ENCODE data around the gene PRPS1.
"Not testable (repeated sequence)": the region's sequence is repeated elsewhere in the genome, so short reads cannot be mapped to it uniquely, and the experiment has no call there.

The PRPS1 gene

DNA sequence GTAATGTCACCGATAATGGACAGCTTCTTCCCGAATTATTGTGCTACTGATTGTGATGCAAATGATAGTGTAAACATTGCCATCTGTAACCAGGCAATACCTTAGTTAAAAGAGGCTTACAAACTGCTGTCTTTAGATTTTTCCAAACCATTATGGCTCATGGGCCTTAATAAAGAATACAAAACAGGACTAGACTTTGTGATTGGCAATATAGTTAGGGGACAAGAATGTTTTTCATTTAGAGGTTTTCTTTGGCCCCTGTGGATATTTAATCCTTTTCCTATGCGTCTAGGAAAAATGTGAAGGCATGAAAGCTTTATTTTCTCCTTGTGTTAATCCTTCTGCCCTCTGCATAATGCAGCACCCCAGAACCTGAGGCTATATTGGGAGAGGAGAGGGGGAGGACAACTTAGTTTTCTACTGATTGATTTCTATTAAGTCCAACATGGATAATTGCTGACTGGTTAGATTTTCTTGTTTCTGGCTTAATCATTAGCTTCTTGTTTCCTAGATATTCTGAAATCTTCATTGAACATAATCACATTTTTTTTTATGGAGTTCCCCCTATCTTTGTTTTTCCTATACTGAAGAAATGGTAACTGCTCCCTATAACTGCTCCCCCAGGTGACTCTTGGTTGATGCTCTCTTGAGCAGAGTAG lies 1.9 kb downstream of the PRPS1 start:
- no peak for DNase-seq (ENCODE audit: low spot score)

DNA sequence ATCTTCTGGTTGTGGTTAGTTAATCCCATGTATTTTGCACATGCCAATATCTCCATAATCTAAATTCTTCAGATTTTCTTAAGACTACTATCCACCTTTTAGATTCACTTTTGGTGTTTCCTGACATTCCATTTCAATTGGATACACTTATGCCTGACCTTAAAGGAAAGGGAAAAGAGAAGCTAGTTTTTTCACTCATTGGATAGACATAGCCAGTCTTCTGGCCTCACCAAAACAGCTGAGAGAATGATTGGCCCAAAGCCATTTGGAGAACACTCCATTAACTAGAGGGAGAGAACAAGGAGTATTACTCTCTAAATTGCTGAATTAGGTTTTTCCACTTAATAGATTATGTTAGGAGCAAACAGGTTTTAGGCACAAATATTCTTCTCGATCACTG lies 4.0 kb downstream of the PRPS1 start:
- DNase-seq (ENCODE audit: low spot score): no peak

- no peak for DNase-seq (ENCODE audit: low spot score)
Measured at GRCh38 chrX:107646735-107647134, 18.4 kb downstream of the PRPS1 start.

DNA sequence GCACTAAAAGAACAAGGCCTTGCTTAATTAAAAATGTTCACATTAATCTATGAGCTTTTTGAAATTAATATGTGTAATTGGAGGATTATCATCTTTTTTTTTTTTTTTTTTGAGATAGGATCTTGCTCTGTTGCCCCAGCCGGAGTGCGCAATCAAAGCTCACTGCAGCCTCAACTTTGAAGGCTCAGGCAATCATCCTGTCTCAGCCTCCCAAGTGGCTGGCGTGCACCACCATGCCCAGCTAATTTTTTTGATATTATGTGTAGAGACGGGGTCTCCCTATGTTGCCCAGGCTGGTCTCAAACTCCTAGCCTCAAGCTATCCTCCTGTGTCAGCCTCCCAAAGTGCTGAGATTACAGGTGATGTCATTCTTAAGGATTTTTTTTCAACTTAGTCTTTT lies 20.0 kb downstream of the PRPS1 start:
- DNase-seq (ENCODE audit: low spot score): no peak

- no peak for DNase-seq (ENCODE audit: low spot score)
Measured at GRCh38 chrX:107654566-107654871, 26.2 kb downstream of the PRPS1 start.

DNA sequence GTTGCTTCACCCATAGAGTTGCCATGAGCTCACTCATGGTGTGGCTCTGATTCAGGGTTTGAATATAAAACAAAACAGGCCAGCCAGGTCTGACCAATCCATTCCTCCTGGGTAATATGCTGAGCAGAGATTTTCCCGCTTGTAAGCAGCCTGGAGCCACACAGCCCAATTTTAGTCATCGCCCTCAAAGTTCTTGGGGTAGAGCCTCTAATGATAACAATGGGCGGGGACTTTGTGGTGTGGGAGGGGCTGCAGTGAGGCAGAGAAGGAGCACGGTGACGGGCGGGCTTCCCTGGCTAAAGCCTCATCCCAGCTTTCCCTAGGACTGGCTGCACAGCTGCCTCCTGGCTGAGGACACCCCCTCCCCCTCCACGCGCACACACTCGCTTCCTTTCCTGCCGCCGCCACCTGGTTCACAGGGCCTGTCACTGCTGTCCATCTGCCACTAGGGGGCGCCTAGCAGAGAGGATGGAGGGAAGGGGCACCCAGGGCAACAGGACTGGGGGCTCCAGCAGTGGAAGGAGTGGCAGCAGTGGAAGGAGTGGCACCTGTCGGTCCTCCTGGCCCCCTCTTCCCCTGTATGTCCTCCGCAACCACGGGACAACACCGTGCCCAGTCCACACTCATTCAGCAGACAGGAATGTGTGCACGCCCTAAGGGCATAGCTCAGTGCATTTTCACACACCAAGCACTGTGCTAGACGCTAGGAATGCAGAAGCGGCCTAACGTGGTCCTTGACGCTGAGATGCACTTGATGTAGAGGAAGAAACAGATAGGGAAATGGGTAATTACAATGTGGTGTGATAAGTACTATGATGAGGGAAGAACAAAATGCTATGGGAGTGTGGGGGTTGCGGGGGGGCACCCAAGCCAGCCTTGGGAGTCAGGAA lies 26.8 kb downstream of the PRPS1 start:
- peak; percentile 66 for DNase-seq (ENCODE audit: low spot score)

DNA sequence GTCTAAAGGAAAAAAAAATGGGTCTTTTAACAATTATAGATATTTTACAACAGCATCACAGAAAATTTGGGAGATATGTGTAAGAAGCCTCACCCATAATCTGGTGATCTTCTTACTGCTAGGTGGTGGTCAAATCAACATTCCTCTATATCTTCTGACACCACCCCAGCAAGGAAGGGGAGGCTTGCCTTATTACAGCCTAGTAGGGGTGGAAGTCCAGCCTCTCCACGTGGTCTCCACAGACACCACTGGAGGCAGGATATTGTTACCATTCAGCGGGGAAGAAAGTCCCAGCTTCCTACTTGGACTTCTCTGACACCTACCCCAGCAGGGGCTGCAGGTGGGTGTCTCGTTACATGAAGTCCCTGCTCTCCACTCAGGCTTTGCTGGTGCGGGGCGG lies 28.7 kb downstream of the PRPS1 start:
- no peak for DNase-seq (ENCODE audit: low spot score)

- DNase-seq (ENCODE audit: low spot score): no peak
Measured at GRCh38 chrX:107658660-107659059, 30.4 kb downstream of the PRPS1 start.

GRCh38 chrX:107659286-107659685 lies 31.0 kb downstream of the PRPS1 start:
- DNase-seq (ENCODE audit: low spot score): no peak

DNA sequence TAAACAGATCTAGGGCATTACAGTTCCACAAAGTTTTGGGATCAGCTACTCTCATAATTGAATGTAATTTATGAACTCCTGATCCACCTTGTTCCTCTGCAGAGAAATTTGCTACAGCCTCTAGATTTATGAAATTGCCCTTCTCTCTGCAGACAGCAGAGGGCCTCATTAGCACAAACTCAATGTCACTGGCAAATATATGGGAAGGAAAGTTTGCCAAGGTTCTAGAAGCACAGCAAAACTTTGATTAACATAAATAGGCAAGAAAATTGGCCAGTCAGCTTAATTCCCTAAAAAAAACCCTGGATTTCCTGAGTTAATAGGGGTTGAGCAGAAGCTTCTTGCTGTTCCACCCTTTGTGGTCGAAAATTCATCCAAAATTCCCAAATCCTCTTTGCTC lies 31.5 kb downstream of the PRPS1 start:
- peak; percentile 45 for DNase-seq (ENCODE audit: low spot score)

DNA sequence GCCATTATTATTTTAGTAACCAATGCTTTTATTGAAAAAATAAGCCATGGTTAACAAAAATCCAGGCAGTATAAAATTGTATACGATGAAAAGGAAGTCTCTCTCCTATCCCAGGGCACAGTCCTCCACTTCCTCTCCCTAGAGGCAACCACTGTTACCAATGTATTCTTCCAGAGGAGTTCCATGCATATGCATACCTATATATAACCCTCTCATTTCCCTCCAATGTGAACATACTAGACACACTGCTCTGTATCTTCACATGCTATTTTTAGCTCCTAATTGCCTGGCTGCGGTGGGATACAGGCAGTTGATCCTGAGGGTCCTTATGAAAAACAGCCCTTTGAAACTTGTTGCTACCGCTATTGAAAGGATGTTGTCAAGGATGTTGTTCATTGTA lies 33.8 kb downstream of the PRPS1 start:
- no peak for DNase-seq (ENCODE audit: low spot score)

DNA sequence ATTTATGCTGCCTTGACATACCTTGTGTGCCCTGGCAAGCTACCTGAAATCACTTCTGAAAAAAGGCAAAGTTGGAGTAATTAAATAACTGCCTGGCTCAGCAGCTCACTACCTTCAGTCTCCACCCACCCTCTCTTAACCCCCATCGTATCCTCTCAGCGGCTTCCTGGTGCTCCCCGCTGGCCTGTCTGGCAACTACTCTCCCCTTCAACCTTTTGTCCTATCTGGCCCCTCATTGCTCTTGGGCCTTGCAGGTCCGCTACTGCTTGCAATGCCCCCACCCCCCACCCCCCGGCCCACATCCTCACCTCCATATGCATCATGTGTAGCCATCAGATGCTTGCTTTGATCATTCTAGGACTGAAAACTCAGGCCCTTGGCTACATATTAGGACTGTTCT lies 34.5 kb downstream of the PRPS1 start:
- DNase-seq (ENCODE audit: low spot score): no peak

DNA sequence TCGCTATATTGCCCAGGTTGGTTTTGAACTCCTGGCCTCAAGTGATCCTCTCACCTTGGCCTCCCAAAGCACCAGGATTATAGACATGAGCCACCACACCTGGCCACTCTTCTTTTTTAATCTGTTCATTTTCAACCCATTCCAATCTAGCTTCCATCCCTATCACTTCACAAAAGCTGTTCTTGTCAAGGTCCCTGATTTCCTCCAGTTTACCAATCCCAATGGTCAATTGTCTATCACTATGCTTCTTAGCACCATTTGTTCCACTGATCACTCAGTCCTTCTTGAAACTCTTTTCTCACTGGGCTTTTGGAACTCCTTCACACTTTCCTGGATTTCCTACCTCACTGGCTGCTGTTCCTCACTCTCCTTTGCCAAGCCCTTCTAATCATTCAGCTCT lies 38.6 kb downstream of the PRPS1 start:
- no peak for DNase-seq (ENCODE audit: low spot score)

DNA sequence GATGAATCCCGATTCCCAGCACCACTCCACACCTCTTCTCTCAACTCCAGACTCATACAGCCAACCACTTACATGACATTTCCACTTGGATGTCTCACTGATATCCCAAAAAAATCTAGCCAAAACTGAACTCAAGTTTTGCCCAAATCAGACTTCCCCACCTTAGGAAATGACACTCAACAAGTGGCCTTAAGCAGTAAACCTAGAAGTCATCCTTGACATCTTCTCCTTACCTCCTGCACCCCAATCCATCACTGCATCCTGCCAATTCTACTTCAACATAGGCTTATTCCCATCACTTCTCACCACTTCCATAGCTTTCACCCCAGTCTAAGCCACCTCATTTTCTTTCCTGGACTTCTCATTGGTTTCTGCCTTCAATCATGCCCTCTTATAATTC lies 39.1 kb downstream of the PRPS1 start:
- DNase-seq (ENCODE audit: low spot score): no peak

GRCh38 chrX:107668710-107669109 lies 40.4 kb downstream of the PRPS1 start:
- not testable (repeated sequence) for DNase-seq (ENCODE audit: low spot score)

GRCh38 chrX:107669261-107669660 lies 41.0 kb downstream of the PRPS1 start:
- no peak for DNase-seq (ENCODE audit: low spot score)

GRCh38 chrX:107669885-107670628 lies 41.7 kb downstream of the PRPS1 start:
- no peak for DNase-seq (ENCODE audit: low spot score)

DNA sequence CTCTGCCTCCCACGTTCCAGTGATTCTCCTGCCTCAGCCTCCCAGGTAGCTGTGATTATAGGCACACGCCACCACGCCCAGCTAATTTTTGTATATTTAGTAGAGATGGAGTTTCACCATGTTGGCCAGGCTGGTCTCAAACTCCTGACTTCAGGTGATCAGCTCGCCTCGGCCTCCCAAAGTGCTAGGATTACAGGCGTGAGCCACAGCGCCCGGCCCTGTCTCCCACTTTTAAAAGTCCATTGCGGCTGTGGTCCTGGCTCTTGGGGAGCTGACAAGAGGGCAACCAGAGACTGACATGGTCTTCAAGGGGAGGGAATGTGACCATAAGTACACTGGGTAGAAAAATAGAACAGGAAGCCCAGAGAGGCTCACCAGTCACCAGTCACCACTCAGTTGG lies 42.9 kb downstream of the PRPS1 start:
- not testable (repeated sequence) for DNase-seq (ENCODE audit: low spot score)

DNA sequence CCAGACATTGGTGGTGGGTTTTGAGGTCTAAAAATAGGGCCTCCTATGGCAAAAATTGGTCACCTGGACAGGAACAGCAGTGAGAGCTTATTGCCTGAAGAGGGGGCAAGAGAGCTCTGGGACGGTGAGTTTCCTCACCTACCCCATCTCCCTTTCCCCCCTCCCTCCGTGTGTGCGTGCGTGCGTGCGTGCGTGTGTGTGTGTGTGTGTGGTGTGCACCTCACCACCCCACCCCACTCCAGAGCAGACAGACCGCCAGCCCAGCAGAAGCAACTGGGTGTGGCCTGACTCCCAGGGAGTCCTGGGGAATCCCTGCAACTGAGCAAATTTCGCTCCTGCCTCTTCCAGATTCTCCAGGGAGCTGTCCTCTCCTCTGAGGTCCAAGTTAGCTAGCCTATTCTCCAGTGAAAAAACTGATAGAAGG lies 44.7 kb downstream of the PRPS1 start:
- peak; percentile 62 for DNase-seq (ENCODE audit: low spot score)

- DNase-seq (ENCODE audit: low spot score): no peak
Measured at GRCh38 chrX:107673431-107673830, 45.1 kb downstream of the PRPS1 start.

DNA sequence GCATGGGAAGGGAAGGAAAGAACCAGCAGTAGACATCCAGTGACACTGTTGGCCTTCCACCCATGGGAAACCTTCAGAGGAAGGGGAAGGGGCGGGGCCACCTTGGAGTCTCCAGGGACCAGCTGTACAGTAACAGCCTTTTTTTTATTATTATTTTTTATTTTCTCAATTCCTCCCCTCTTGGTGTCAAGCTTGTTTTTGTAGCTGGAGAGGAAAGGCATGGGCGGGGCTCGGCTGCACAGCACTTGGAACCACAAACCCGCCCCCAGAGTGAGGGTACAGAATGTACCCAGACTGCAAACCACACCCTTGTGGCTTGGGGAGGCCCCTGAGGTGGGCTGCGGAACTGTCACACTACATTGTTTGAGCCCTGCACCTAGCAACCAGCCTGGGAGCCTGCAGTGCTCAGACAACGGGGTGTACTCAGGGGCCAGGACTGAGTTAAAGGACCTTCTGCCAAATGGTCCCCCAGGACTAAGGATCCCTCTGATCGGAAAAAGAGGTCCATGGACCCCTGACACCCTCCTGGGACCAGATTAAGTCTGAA lies 45.7 kb downstream of the PRPS1 start:
- DNase-seq (ENCODE audit: low spot score): no peak

- no peak for DNase-seq (ENCODE audit: low spot score)
Measured at GRCh38 chrX:107674480-107675364, 46.4 kb downstream of the PRPS1 start.
